HepG2 (cell line): ENCODE results near the gene NAXD. TPM values are rescaled to one million over a fixed set of nuclear protein-coding genes. Genes with fewer than 3 reads are reported as not detected.

Experiments
- ARID4A ChIP-seq: sonication (generic); formaldehyde crosslinking; IDR thresholded peaks from 2 replicates; pipeline ENCODE4 v1.5.0; 2020; ENCODE audit warnings: mild to moderate bottlenecking, missing genetic modification reagents, borderline replicate concordance
- CHD2 ChIP-seq: IDR thresholded peaks from 2 replicates; pipeline ENCODE4 v1.6.1; 2011; ENCODE audit warnings: low read depth, low read length, improper control_type of control experiment
- GTF2F1 ChIP-seq: fragments of 150-350 bp; IDR thresholded peaks from 2 replicates; pipeline ENCODE4 v1.6.1; 2014; ENCODE audit warnings: low read length
- IKZF5 ChIP-seq: IDR thresholded peaks from 2 replicates; pipeline ENCODE4 v1.6.1; 2018; ENCODE audit warnings: missing genetic modification reagents, mild to moderate bottlenecking, missing compliant biosample characterization
- PBX2 ChIP-seq: IDR thresholded peaks from 2 replicates; pipeline ENCODE4 v1.6.1; 2016; ENCODE audit warnings: control low read depth
- SOX5 ChIP-seq: IDR thresholded peaks from 2 replicates; pipeline ENCODE4 v1.6.1; 2016; ENCODE audit warnings: borderline replicate concordance
- TBX3 ChIP-seq: fragments of 450-650 bp; IDR thresholded peaks from 2 replicates; pipeline ENCODE4 v1.6.1; 2017; ENCODE audit warnings: antibody characterized with exemption, mild to moderate bottlenecking, inconsistent platforms, borderline replicate concordance
- THRA ChIP-seq: sonication (generic); formaldehyde crosslinking; IDR thresholded peaks from 2 replicates; pipeline ENCODE4 v1.4.0; 2020; ENCODE audit warnings: missing genetic modification reagents, borderline replicate concordance
- YEATS4 ChIP-seq: sonication (generic); formaldehyde crosslinking; IDR thresholded peaks from 2 replicates; pipeline ENCODE4 v1.4.0; 2020; ENCODE audit warnings: missing genetic modification reagents, borderline replicate concordance
- ZC3H4 ChIP-seq: sonication (generic); formaldehyde crosslinking; IDR thresholded peaks from 2 replicates; pipeline ENCODE4 v1.4.0; 2020; ENCODE audit warnings: missing genetic modification reagents, borderline replicate concordance
- ZFP36L1 ChIP-seq: sonication (generic); formaldehyde crosslinking; IDR thresholded peaks from 2 replicates; pipeline ENCODE4 v1.8.0; 2022; ENCODE audit warnings: mild to moderate bottlenecking, missing genetic modification reagents, moderate library complexity
- ZKSCAN8 ChIP-seq: IDR thresholded peaks from 2 replicates; pipeline ENCODE4 v1.6.1; 2016; ENCODE audit warnings: borderline replicate concordance, missing genetic modification reagents, missing compliant biosample characterization
- ZNF142 ChIP-seq: sonication (generic); formaldehyde crosslinking; IDR thresholded peaks from 2 replicates; pipeline ENCODE4 v1.4.0; 2020; ENCODE audit warnings: missing genetic modification reagents
- ZNF563 ChIP-seq: sonication (generic); formaldehyde crosslinking; IDR thresholded peaks from 2 replicates; pipeline ENCODE4 v1.8.0; 2022; ENCODE audit warnings: mild to moderate bottlenecking, moderate library complexity, missing genetic modification reagents
- polyA plus RNA-seq, 8 experiments: library from polyadenylated mRNA; depleted of rRNA in 3 of 8; stranded (reverse) in 7 of 8; unstranded in 1 of 8; fragments of >200 nt; fragmentation: Illumina TruSeq in 4 of 8; extraction: Trizol in 4 of 8; gene quantifications; 2 replicates each; pipeline versions ENCODE4 v1.2.1 to v1.2.3, GENCODE V29; 2011 to 2016; ENCODE audit warnings: low read depth in 4 of 8, missing spikeins in 1 of 8, mixed read lengths in 1 of 8; ENCODE audit not compliant: insufficient read depth in 1 of 8
- total RNA-seq, 5 experiments: library from RNA; depleted of rRNA; stranded (reverse); fragments of >200 nt; fragmentation: Illumina TruSeq; extraction: Trizol; gene quantifications; 2 replicates each; pipeline ENCODE4 v1.2.3, GENCODE V29; 2016; ENCODE audit warnings: low read depth in 1 of 5

The NAXD gene
- total and polyA plus RNA-seq, 2 of the 13 experiments (the other 11 are each of a cell fraction or from before 2014, with no cell fraction given) = 19.0 to 23.2 TPM

GRCh38 chr13:110615322-110616102 is at the start of gene NAXD (continued):
- TF ChIP-seq ZNF142 (CRISPR knock-in tag) = peak; percentile 58; the same call in 1 of the 2 replicates
- TF ChIP-seq SOX5 (CRISPR knock-in tag) = no peak
- peak; percentile 88 for TF ChIP-seq YEATS4 (CRISPR knock-in tag)
- peak; percentile 93 for TF ChIP-seq PBX2
- TF ChIP-seq ZFP36L1 (CRISPR knock-in tag) = no peak
- no peak for TF ChIP-seq CHD2
- peak; percentile 85; the same call in 1 of the 2 replicates for TF ChIP-seq ARID4A (CRISPR knock-in tag)
- no peak for TF ChIP-seq ZC3H4 (CRISPR knock-in tag)
- no peak for TF ChIP-seq ZKSCAN8 (CRISPR knock-in tag)
- TF ChIP-seq ZNF563 (CRISPR knock-in tag) = peak; percentile 91
- TF ChIP-seq TBX3 = no peak
- TF ChIP-seq THRA = 0 out of 2 replicates have a peak, but pooled peaks have one; percentile 21
- TF ChIP-seq IKZF5 (CRISPR knock-in tag) = peak; percentile 75; the same call in 1 of the 2 replicates
- no peak for TF ChIP-seq GTF2F1
